A549 treated with AZD2906 at 1 μM for 4 hours (cell line): ENCODE results near the gene LDLRAD1. TPM values are rescaled to one million over a fixed set of nuclear protein-coding genes. Genes with fewer than 3 reads are reported as not detected.

Experiments
- total RNA-seq: library from RNA; stranded (reverse); fragments of 200-300 nt; extraction: Qiagen RNA extraction; gene quantifications from 5 replicates; pipeline ENCODE4 v1.2.3, GENCODE V29; 2022

LDLRAD1 gene, protein sequence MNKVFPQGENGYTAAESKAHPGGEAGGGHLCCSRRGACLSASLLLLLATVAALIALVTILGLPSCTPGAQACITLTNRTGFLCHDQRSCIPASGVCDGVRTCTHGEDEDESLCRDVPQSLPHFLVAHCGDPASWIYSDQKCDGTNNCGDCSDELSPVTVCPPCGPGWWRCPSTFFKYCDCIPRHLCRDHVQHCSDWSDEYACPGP
- total RNA-seq: not detected in 5 replicates

DNA sequence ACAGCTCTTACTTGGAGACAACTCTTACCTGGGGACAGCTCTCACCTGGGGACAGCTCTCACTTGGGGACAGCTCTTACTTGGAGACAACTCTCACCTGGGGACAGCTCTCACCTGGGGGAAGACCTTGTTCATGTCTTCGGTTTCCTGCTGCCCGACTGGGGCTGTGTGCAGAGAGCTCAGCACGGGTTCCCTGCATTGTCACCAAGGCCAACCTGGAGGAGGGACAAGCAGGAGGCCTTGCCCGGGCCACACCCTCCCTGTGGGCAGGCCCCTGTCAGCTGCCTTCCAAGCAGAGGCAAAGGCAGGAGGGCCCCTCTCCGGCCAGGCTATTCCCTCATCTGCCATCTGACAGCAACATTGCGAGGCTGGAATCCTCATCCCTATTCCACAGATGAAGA, at the start of gene LDLRAD1:
TSS of gene LDLRAD1 (minus strand) at position 208 of the 400 bp plus-strand sequence. CDS start at position 134, 74 bp downstream.

DNA sequence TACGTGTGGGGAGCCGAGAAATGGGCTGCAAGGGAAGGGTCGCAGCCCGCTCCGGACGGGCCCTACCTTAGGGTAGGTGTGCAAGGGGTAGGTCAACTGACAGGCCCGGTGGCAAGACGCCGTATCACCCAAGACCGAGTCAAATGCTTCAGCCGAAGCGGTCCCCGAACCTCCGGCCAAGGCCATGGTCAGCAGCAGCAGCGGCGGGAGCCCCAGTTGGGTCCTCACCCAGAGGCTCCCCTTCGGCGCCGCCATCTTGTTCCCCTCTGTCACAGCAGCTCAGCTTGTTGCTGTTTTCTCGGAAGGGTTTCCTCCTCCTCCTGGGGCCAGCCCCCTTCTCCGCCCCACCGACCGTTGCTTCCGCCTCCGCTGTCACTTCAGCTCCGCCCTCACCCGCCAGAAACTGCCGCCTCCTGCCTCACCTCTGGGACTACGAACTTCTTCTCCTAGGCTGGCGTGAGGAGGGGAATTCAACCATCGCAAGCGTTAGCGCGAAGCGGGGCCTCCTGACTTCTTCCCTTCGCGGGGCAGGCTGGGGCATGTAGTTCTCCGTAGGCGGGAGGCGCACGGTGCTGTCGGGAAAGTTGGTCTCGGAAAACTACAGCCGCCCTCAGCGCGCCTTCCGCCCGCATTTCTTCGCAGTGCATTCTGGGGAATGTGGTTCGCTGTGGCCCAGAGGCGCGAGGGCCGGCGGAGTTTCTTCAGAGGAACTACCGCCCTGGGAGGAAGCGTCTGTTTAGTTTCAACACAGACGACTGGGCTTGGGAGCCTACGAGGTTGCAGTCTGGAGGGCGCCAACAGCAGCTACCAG, 35.2 kb upstream of the LDLRAD1 start, which contains the start of the genes TCEANC2 and TMEM59:
TSS of gene TCEANC2 (plus strand) at position 675 of the 811 bp plus-strand sequence. CDS start 815 bp downstream, outside the sequence.
TSS of gene TMEM59 (minus strand) at position 271 of the 811 bp plus-strand sequence. CDS start at position 255, 16 bp downstream.

Other genes with a start within 250 kb of the LDLRAD1 start
- gene NDC1, start 179.9 kb downstream of the LDLRAD1 start, total RNA-seq: 20.5 to 24.3 TPM (median 21.3 TPM) in 5 replicates
- 11.7 to 13.5 TPM (median 12.6 TPM) in 5 replicates for gene YIPF1, start 128.4 kb downstream of the LDLRAD1 start, total RNA-seq
- not detected in 5 replicates for gene DIO1, start 124.0 kb downstream of the LDLRAD1 start, total RNA-seq
- gene IFT25, start 72.5 kb downstream of the LDLRAD1 start, total RNA-seq: 27.8 to 35.9 TPM (median 30.2 TPM) in 5 replicates
- 27.1 to 28.8 TPM (median 28.3 TPM) in 5 replicates for gene LRRC42, start 71.8 kb downstream of the LDLRAD1 start, total RNA-seq
- gene TMEM59, start 35.0 kb upstream of the LDLRAD1 start, total RNA-seq: 109 to 139 TPM (median 117 TPM) in 5 replicates
- gene TCEANC2, start 35.4 kb upstream of the LDLRAD1 start, total RNA-seq: 1.8 to 2.5 TPM (median 2.3 TPM) in 5 replicates
- gene CDCP2, start 134.8 kb upstream of the LDLRAD1 start, total RNA-seq: 0.07 TPM in 1 of 5 replicates, not detected in the others
- 2.4 to 3.7 TPM (median 3.0 TPM) in 5 replicates for gene CYB5RL, start 181.8 kb upstream of the LDLRAD1 start, total RNA-seq
- gene MRPL37, start 182.0 kb upstream of the LDLRAD1 start, total RNA-seq: 87.8 to 96.3 TPM (median 94.2 TPM) in 5 replicates